WERI-Rb-1 (cell line): ENCODE data around the gene PIPOX.

Experiments
- DNase-seq: peaks from one replicate; pipeline ENCODE4 v3.0.0-alpha.2; 2020
- H3K27ac ChIP-seq: fragments of 250-450 bp; sonication (Bioruptor Pico); 2 replicates; pipeline ENCODE4 v1.5.1; 2020; ENCODE audit warnings: mild to moderate bottlenecking, moderate library complexity
- H3K27me3 ChIP-seq: fragments of 250-450 bp; sonication (Bioruptor Pico); 2 replicates; pipeline ENCODE4 v1.5.1; 2021; ENCODE audit warnings: mild to moderate bottlenecking, low read depth, moderate library complexity; ENCODE audit not compliant: insufficient read depth, severe bottlenecking
- H3K36me3 ChIP-seq: fragments of 250-450 bp; sonication (Bioruptor Pico); 2 replicates; pipeline ENCODE4 v1.5.1; 2020; ENCODE audit warnings: mild to moderate bottlenecking, moderate library complexity
- H3K4me3 ChIP-seq: 2 replicates; pipeline ENCODE4 v1.5.1; 2011; ENCODE audit warnings: low read depth, mild to moderate bottlenecking, control low read depth, low read length
- H3K9me3 ChIP-seq: fragments of 250-450 bp; sonication (Bioruptor Pico); 2 replicates; pipeline ENCODE4 v1.5.1; 2021; ENCODE audit warnings: mild to moderate bottlenecking, moderate library complexity; ENCODE audit not compliant: severe bottlenecking
- CTCF ChIP-seq: IDR thresholded peaks from 2 replicates; pipeline ENCODE4 v1.5.1; 2011; ENCODE audit warnings: low read depth, mild to moderate bottlenecking, control low read depth, inconsistent platforms, low read length

PIPOX gene

GRCh38 chr17:29045734-29046472, 3.0 kb downstream of the PIPOX start:
- H3K36me3 ChIP-seq, result no peaks in the 10 kb centered on the region
- no peak overlapping the region for H3K27ac ChIP-seq
- no peaks in the 10 kb centered on the region for H3K9me3 ChIP-seq
- TF ChIP-seq CTCF, result no peak
- H3K4me3 ChIP-seq, result no peak overlapping the region
- H3K27me3 ChIP-seq, result no peaks in the 10 kb centered on the region
- no peak for DNase-seq

GRCh38 chr17:29046473-29046839, 3.5 kb downstream of the PIPOX start:
- no peaks in the 10 kb centered on the region for H3K36me3 ChIP-seq
- no peak for TF ChIP-seq CTCF
- DNase-seq, result no peak
- H3K4me3 ChIP-seq, result no peak overlapping the region
- no peaks in the 10 kb centered on the region for H3K27me3 ChIP-seq
- peak overlapping the region; percentile 7; the same call in 1 of the 2 replicates for H3K27ac ChIP-seq
- H3K9me3 ChIP-seq, result no peaks in the 10 kb centered on the region

GRCh38 chr17:29048440-29049368, 5.8 kb downstream of the PIPOX start:
- DNase-seq, result peak; percentile 96

GRCh38 chr17:29049541-29050145, 6.7 kb downstream of the PIPOX start:
- H3K27ac ChIP-seq, result peak overlapping the region; percentile 91
- H3K36me3 ChIP-seq, result no peaks in the 10 kb centered on the region
- DNase-seq, result no peak
- no peaks in the 10 kb centered on the region for H3K9me3 ChIP-seq
- no peak for TF ChIP-seq CTCF
- H3K27me3 ChIP-seq, result no peaks in the 10 kb centered on the region
- H3K4me3 ChIP-seq, result no peak overlapping the region

More at GRCh38 chr17:29048440-29049368, 5.8 kb downstream of the PIPOX start:
- no peak for TF ChIP-seq CTCF
- Histone ChIP-seq H3K36me3 (no peaks in the 10 kb centered on the region), H3K27ac (peak overlapping the region; percentile 91), H3K4me3 (peak overlapping the region; percentile 14), H3K9me3 (no peaks in the 10 kb centered on the region), H3K27me3 (no peaks in the 10 kb centered on the region)

- Histone ChIP-seq H3K27me3 (no peaks in the 10 kb centered on the region), H3K9me3 (no peaks in the 10 kb centered on the region), H3K27ac (peak overlapping the region; percentile 26; the same call in 1 of the 2 replicates), H3K4me3 (no peak overlapping the region), H3K36me3 (no peaks in the 10 kb centered on the region)
- DNase-seq, result peak; percentile 56
- no peak for TF ChIP-seq CTCF
These were observed 7.2 kb downstream of the PIPOX start for GRCh38 chr17:29050176-29050575.
